ENCODE data around the gene SCOC. TPM values are rescaled to one million over a fixed set of nuclear protein-coding genes. Genes with fewer than 3 reads are reported as not detected.

The SCOC gene
- total and polyA plus RNA-seq, 3 experiments from 2014 or later: 35.4 to 40.8 (median 39.6) TPM

- Mint-ChIP-seq H3K9me3 (no peaks in the 10 kb centered on the region), H3K4me3 (no peak overlapping the region), H3K36me3 (peaks cover 0 to 1% (median 0%) of the 10 kb centered on the region in 3 donors), H3K4me1 (peaks cover 0 to 3% (median 0%) of the 10 kb centered on the region in 3 donors), H3K27me3 (peaks cover 4 to 13% of the 10 kb centered on the region in 2 donors), H3K27ac (no peak overlapping the region)
- CTCF ChIA-PET: interaction anchor here (7.0 kb wide), 1 partner anchor 11 kb away, joined by 68 read pairs; the partner anchor contains the start of gene SCOC
- H3K36me3 ChIP-seq (ENCODE audit: insufficient read depth, low read length): no peaks in the 10 kb centered on the region
- POLR2A ChIA-PET: no interaction called here
- H3K9me3 ChIP-seq (ENCODE audit: low read length): no peaks in the 10 kb centered on the region
- no peak for DNase-seq
- no peaks in the 10 kb centered on the region for H3K4me1 ChIP-seq (ENCODE audit: insufficient read depth, low read length)
- no peak overlapping the region for H3K4me3 ChIP-seq (ENCODE audit: low read length)
- no peaks in the 10 kb centered on the region for H3K27me3 ChIP-seq (ENCODE audit: insufficient read depth, low read length, poor library complexity, severe bottlenecking)
- H3K27ac ChIP-seq (ENCODE audit: low read depth, low read length): no peak overlapping the region
These were observed 10.4 kb upstream of the SCOC start for GRCh38 chr4:140363051-140363450.

GRCh38 chr4:140363558-140363957 is 9.9 kb upstream of the SCOC start:
- Mint-ChIP-seq H3K4me1 (peaks cover 0 to 3% (median 0%) of the 10 kb centered on the region in 3 donors), H3K27ac (no peak overlapping the region), H3K36me3 (peaks cover 0 to 1% (median 0%) of the 10 kb centered on the region in 3 donors), H3K9me3 (no peaks in the 10 kb centered on the region), H3K27me3 (peaks cover 1 to 12% of the 10 kb centered on the region in 2 donors), H3K4me3 (no peak overlapping the region)
- CTCF ChIA-PET: interaction anchor here (7.0 kb wide), 1 partner anchor 10 kb away, joined by 68 read pairs; the partner anchor contains the start of gene SCOC
- no peaks in the 10 kb centered on the region for H3K4me1 ChIP-seq (ENCODE audit: insufficient read depth, low read length)
- H3K9me3 ChIP-seq (ENCODE audit: low read length): no peaks in the 10 kb centered on the region
- no peak for DNase-seq
- H3K4me3 ChIP-seq (ENCODE audit: low read length): no peak overlapping the region
- no peak overlapping the region for H3K27ac ChIP-seq (ENCODE audit: low read depth, low read length)
- H3K27me3 ChIP-seq (ENCODE audit: insufficient read depth, low read length, poor library complexity, severe bottlenecking): no peaks in the 10 kb centered on the region
- H3K36me3 ChIP-seq (ENCODE audit: insufficient read depth, low read length): no peaks in the 10 kb centered on the region
- POLR2A ChIA-PET: no interaction called here

GRCh38 chr4:140367738-140368137 is 5.7 kb upstream of the SCOC start:
- H3K4me3 ChIP-seq (ENCODE audit: low read length): no peak overlapping the region
- no peaks in the 10 kb centered on the region for H3K36me3 ChIP-seq (ENCODE audit: insufficient read depth, low read length)
- Mint-ChIP-seq H3K4me3 (no peak overlapping the region), H3K27ac (no peak overlapping the region), H3K27me3 (peaks cover 1 to 6% of the 10 kb centered on the region in 2 donors), H3K4me1 (peaks cover 0 to 4% (median 2%) of the 10 kb centered on the region in 3 donors), H3K36me3 (peaks cover 0 to 1% (median 0%) of the 10 kb centered on the region in 3 donors), H3K9me3 (no peaks in the 10 kb centered on the region)
- no peak for DNase-seq
- CTCF ChIA-PET: interaction anchor here (2.3 kb wide), 1 partner anchor 8 kb away, joined by 19 read pairs; no protein-coding TSS in a partner anchor
- H3K27me3 ChIP-seq (ENCODE audit: insufficient read depth, low read length, poor library complexity, severe bottlenecking): no peaks in the 10 kb centered on the region
- no peak overlapping the region for H3K27ac ChIP-seq (ENCODE audit: low read depth, low read length)
- no peaks in the 10 kb centered on the region for H3K9me3 ChIP-seq (ENCODE audit: low read length)
- POLR2A ChIA-PET: no interaction called here
- H3K4me1 ChIP-seq (ENCODE audit: insufficient read depth, low read length): peaks cover 5% of the 10 kb centered on the region

GRCh38 chr4:140368686-140369085 is 4.8 kb upstream of the SCOC start:
- DNase-seq: no peak
- Mint-ChIP-seq H3K27ac (no peak overlapping the region), H3K9me3 (no peaks in the 10 kb centered on the region), H3K4me3 (no peak overlapping the region), H3K4me1 (peaks cover 0 to 4% (median 2%) of the 10 kb centered on the region in 3 donors), H3K27me3 (peaks cover 1 to 6% of the 10 kb centered on the region in 2 donors), H3K36me3 (peaks cover 0 to 1% (median 0%) of the 10 kb centered on the region in 3 donors)
- ChIA-PET CTCF (interaction anchor here (1.2 to 2.3 kb wide), 2 partner anchors 9 to 69 kb away, joined by 3 to 19 read pairs; no protein-coding TSS in a partner anchor), POLR2A (interaction anchor here (0.6 kb wide), 1 partner anchor 8 kb away, joined by 3 read pairs; no protein-coding TSS in a partner anchor)
- peaks cover 5% of the 10 kb centered on the region for H3K4me1 ChIP-seq (ENCODE audit: insufficient read depth, low read length)
- H3K27me3 ChIP-seq (ENCODE audit: insufficient read depth, low read length, poor library complexity, severe bottlenecking): no peaks in the 10 kb centered on the region
- no peak overlapping the region for H3K4me3 ChIP-seq (ENCODE audit: low read length)
- H3K36me3 ChIP-seq (ENCODE audit: insufficient read depth, low read length): no peaks in the 10 kb centered on the region
- no peaks in the 10 kb centered on the region for H3K9me3 ChIP-seq (ENCODE audit: low read length)
- no peak overlapping the region for H3K27ac ChIP-seq (ENCODE audit: low read depth, low read length)

GRCh38 chr4:140372751-140373327 is 607 bp upstream of the SCOC start:
- Histone ChIP-seq H3K9me3 (ENCODE audit: low read length) (no peaks in the 10 kb centered on the region), H3K4me3 (ENCODE audit: low read length) (peak overlapping the region; percentile 88), H3K27me3 (ENCODE audit: insufficient read depth, low read length, poor library complexity, severe bottlenecking) (no peaks in the 10 kb centered on the region), H3K27ac (ENCODE audit: low read depth, low read length) (peak overlapping the region; percentile 67), H3K36me3 (ENCODE audit: insufficient read depth, low read length) (no peaks in the 10 kb centered on the region), H3K4me1 (ENCODE audit: insufficient read depth, low read length) (peaks cover 21% of the 10 kb centered on the region)
- POLR2A ChIA-PET: interaction anchor here (0.6 to 2.4 kb wide), 5 partner anchors 8 to 920 kb away, joined by 3 to 18 read pairs (median 3); partner anchors contain the start of gene ELMOD2
- DNase-seq: peak in 4 of 5 donors; percentile 2 to 58 (median 24)
- peaks cover 0 to 1% (median 0%) of the 10 kb centered on the region in 3 donors for H3K36me3 Mint-ChIP-seq
- H3K4me1 Mint-ChIP-seq: peaks cover 27 to 41% (median 32%) of the 10 kb centered on the region in 3 donors
- no peaks in the 10 kb centered on the region for H3K9me3 Mint-ChIP-seq
- CTCF ChIA-PET: interaction anchor here (0.7 to 4.3 kb wide), 4 partner anchors 10 to 1187 kb away, joined by 3 to 68 read pairs (median 12); partner anchors contain the start of gene ELMOD2
- peak overlapping the region in 1 of 8 donors; percentile 3 for H3K27ac Mint-ChIP-seq
- no peak overlapping the region for H3K4me3 Mint-ChIP-seq
- H3K27me3 Mint-ChIP-seq: peaks cover 1 to 6% of the 10 kb centered on the region in 2 donors

- DNase-seq: no peak
- H3K27me3 ChIP-seq (ENCODE audit: insufficient read depth, low read length, poor library complexity, severe bottlenecking): no peaks in the 10 kb centered on the region
- ChIA-PET POLR2A (interaction anchor here (0.9 to 2.4 kb wide), 3 partner anchors 14 to 921 kb away, joined by 3 to 18 read pairs (median 8); partner anchors contain the start of gene ELMOD2), CTCF (interaction anchor here (1.8 to 4.3 kb wide), 3 partner anchors 9 to 150 kb away, joined by 10 to 68 read pairs (median 14); partner anchors contain the start of gene ELMOD2)
- H3K36me3 Mint-ChIP-seq: peaks cover 0 to 3% (median 1%) of the 10 kb centered on the region in 3 donors
- no peaks in the 10 kb centered on the region for H3K9me3 Mint-ChIP-seq
- peak overlapping the region; percentile 11 to 86 (median 68) for H3K27ac Mint-ChIP-seq
- peak overlapping the region; percentile 67 for H3K27ac ChIP-seq (ENCODE audit: low read depth, low read length)
- no peaks in the 10 kb centered on the region for H3K36me3 ChIP-seq (ENCODE audit: insufficient read depth, low read length)
- peaks cover 27 to 45% (median 32%) of the 10 kb centered on the region in 3 donors for H3K4me1 Mint-ChIP-seq
- peaks cover 1 to 6% of the 10 kb centered on the region in 2 donors for H3K27me3 Mint-ChIP-seq
- peak overlapping the region in 1 of 7 donors; percentile 82 for H3K4me3 Mint-ChIP-seq
- H3K4me3 ChIP-seq (ENCODE audit: low read length): peak overlapping the region; percentile 88
- peaks cover 21% of the 10 kb centered on the region for H3K4me1 ChIP-seq (ENCODE audit: insufficient read depth, low read length)
- no peaks in the 10 kb centered on the region for H3K9me3 ChIP-seq (ENCODE audit: low read length)
These were observed 658 bp downstream of the SCOC start for GRCh38 chr4:140374130-140374477.

GRCh38 chr4:140382732-140383131 is 9.3 kb downstream of the SCOC start:
- no peak for DNase-seq
- ChIA-PET POLR2A (no interaction called here), CTCF (interaction anchor here (2.0 to 2.7 kb wide), 2 partner anchors 10 to 23 kb away, joined by 6 to 14 read pairs; partner anchors contain the start of gene SCOC)
- Histone ChIP-seq H3K4me3 (ENCODE audit: low read length) (no peak overlapping the region), H3K36me3 (ENCODE audit: insufficient read depth, low read length) (no peaks in the 10 kb centered on the region), H3K27me3 (ENCODE audit: insufficient read depth, low read length, poor library complexity, severe bottlenecking) (no peaks in the 10 kb centered on the region), H3K27ac (ENCODE audit: low read depth, low read length) (no peak overlapping the region), H3K4me1 (ENCODE audit: insufficient read depth, low read length) (no peaks in the 10 kb centered on the region), H3K9me3 (ENCODE audit: low read length) (no peaks in the 10 kb centered on the region)
- Mint-ChIP-seq H3K36me3 (peaks cover 0 to 33% (median 5%) of the 10 kb centered on the region in 3 donors), H3K27ac (peak overlapping the region in 1 of 8 donors; percentile 64), H3K27me3 (no peaks in the 10 kb centered on the region), H3K4me1 (peaks cover 0 to 6% (median 5%) of the 10 kb centered on the region in 3 donors), H3K9me3 (no peaks in the 10 kb centered on the region), H3K4me3 (no peak overlapping the region)

- Histone ChIP-seq H3K36me3 (ENCODE audit: insufficient read depth, low read length) (no peaks in the 10 kb centered on the region), H3K27ac (ENCODE audit: low read depth, low read length) (no peak overlapping the region), H3K4me3 (ENCODE audit: low read length) (no peak overlapping the region), H3K27me3 (ENCODE audit: insufficient read depth, low read length, poor library complexity, severe bottlenecking) (no peaks in the 10 kb centered on the region), H3K9me3 (ENCODE audit: low read length) (no peaks in the 10 kb centered on the region), H3K4me1 (ENCODE audit: insufficient read depth, low read length) (no peaks in the 10 kb centered on the region)
- Mint-ChIP-seq H3K27ac (no peak overlapping the region), H3K9me3 (no peaks in the 10 kb centered on the region), H3K4me3 (no peak overlapping the region), H3K27me3 (peaks cover 0 to 19% of the 10 kb centered on the region in 2 donors), H3K4me1 (no peaks in the 10 kb centered on the region), H3K36me3 (peaks cover 0 to 6% (median 0%) of the 10 kb centered on the region in 3 donors)
- no peak for DNase-seq
- POLR2A ChIA-PET: no interaction called here
- CTCF ChIA-PET: no interaction called here
These were observed 14.6 kb downstream of the SCOC start for GRCh38 chr4:140388015-140388414.
